ENCODE data around the gene CD48. TPM values are rescaled to one million over a fixed set of nuclear protein-coding genes. Genes with fewer than 3 reads are reported as not detected.

CD48 gene
- total and polyA plus RNA-seq, 3 experiments from 2014 or later = 224 to 250 (median 234) TPM

DNA sequence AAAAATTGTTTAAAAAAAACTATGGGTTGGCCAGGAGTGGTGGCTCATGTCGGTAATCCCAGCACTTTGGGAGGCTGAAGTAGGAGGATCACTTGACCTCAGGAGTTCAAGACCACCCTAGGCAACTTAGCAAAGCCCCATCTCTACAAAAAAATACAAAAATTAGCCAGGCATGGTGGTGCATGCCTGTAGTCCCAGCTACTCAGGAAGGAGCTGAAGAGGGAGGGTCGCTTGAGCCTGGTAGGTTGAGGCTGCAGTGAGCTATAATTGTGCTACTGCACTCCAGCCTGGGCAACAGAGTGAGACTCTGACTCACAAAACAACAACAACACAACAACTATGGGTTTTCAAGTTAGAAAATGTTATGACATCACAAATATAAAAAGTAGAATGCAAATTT is 43.8 kb upstream of the CD48 start:
- Histone ChIP-seq H3K9me3 (ENCODE audit: low read length) (no peaks in the 10 kb centered on the region), H3K27ac (ENCODE audit: low read depth, low read length) (peak overlapping the region; percentile 33), H3K4me1 (ENCODE audit: insufficient read depth, low read length) (peaks cover 58% of the 10 kb centered on the region), H3K4me3 (ENCODE audit: low read length) (no peak overlapping the region), H3K27me3 (ENCODE audit: insufficient read depth, low read length, poor library complexity, severe bottlenecking) (no peaks in the 10 kb centered on the region), H3K36me3 (ENCODE audit: insufficient read depth, low read length) (peaks cover 2% of the 10 kb centered on the region)
- peaks cover 24 to 42% (median 35%) of the 10 kb centered on the region in 3 donors for H3K36me3 Mint-ChIP-seq
- no peak for DNase-seq
- H3K9me3 Mint-ChIP-seq = no peaks in the 10 kb centered on the region
- H3K4me3 Mint-ChIP-seq = peak overlapping the region; percentile 29 to 86 (median 71)
- H3K4me1 Mint-ChIP-seq = peaks cover 76 to 91% (median 88%) of the 10 kb centered on the region in 3 donors
- peak overlapping the region; percentile 88 to 98 (median 95) for H3K27ac Mint-ChIP-seq
- H3K27me3 Mint-ChIP-seq = peaks cover 0 to 4% of the 10 kb centered on the region in 2 donors
- ChIA-PET CTCF (interaction anchor here (0.6 to 6.1 kb wide), 8 partner anchors 8 to 196 kb away, joined by 3 to 38 read pairs (median 7); partner anchors contain the start of gene SLAMF7), POLR2A (interaction anchor here (0.5 to 2.7 kb wide), 8 partner anchors 11 to 170 kb away, joined by 3 to 18 read pairs (median 4); no protein-coding TSS in a partner anchor)

GRCh38 chr1:160753594-160753993 is 42.0 kb upstream of the CD48 start:
- peak overlapping the region in 2 of 7 donors; percentile 0 to 27 for H3K4me3 Mint-ChIP-seq
- POLR2A ChIA-PET = no interaction called here

DNA sequence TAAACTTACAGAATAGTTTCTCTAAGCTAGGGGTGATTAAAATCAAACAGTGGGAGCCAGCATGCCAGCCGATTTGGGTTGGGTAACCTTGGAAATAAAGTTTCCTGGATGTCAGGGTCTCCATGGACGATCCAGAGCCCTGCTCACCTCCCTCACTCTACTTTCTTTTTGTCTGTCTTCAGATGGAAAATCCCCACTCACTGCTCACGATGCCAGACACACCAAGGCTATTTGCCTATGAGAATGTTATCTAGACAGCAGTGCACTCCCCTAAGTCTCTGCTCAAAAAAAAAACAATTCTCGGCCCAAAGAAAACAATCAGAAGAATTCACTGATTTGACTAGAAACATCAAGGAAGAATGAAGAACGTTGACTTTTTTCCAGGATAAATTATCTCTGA is 41.3 kb upstream of the CD48 start:
- Mint-ChIP-seq H3K36me3 (peaks cover 31 to 59% (median 56%) of the 10 kb centered on the region in 3 donors), H3K27me3 (peaks cover 0 to 4% of the 10 kb centered on the region in 2 donors), H3K27ac (peak overlapping the region; percentile 6 to 91 (median 70)), H3K4me1 (peaks cover 87 to 94% (median 87%) of the 10 kb centered on the region in 3 donors), H3K4me3 (peak overlapping the region in 5 of 7 donors; percentile 0 to 59 (median 5)), H3K9me3 (no peaks in the 10 kb centered on the region)
- no peak overlapping the region for H3K27ac ChIP-seq (ENCODE audit: low read depth, low read length)
- no peak overlapping the region for H3K4me3 ChIP-seq (ENCODE audit: low read length)
- H3K4me1 ChIP-seq (ENCODE audit: insufficient read depth, low read length) = peaks cover 80% of the 10 kb centered on the region
- H3K36me3 ChIP-seq (ENCODE audit: insufficient read depth, low read length) = peaks cover 5% of the 10 kb centered on the region
- no peak for DNase-seq
- H3K27me3 ChIP-seq (ENCODE audit: insufficient read depth, low read length, poor library complexity, severe bottlenecking) = no peaks in the 10 kb centered on the region
- no peaks in the 10 kb centered on the region for H3K9me3 ChIP-seq (ENCODE audit: low read length)
- POLR2A ChIA-PET = no interaction called here
- CTCF ChIA-PET = interaction anchor here (1.6 to 6.1 kb wide), 2 partner anchors 16 to 72 kb away, joined by 3 to 32 read pairs; no protein-coding TSS in a partner anchor

More at GRCh38 chr1:160753594-160753993, 42.0 kb upstream of the CD48 start:
- CTCF ChIA-PET = interaction anchor here (6.1 kb wide), 1 partner anchor 15 kb away, joined by 32 read pairs; no protein-coding TSS in a partner anchor
- Histone ChIP-seq H3K4me1 (ENCODE audit: insufficient read depth, low read length) (peaks cover 74% of the 10 kb centered on the region), H3K27me3 (ENCODE audit: insufficient read depth, low read length, poor library complexity, severe bottlenecking) (no peaks in the 10 kb centered on the region), H3K36me3 (ENCODE audit: insufficient read depth, low read length) (peaks cover 5% of the 10 kb centered on the region), H3K9me3 (ENCODE audit: low read length) (no peaks in the 10 kb centered on the region), H3K27ac (ENCODE audit: low read depth, low read length) (no peak overlapping the region), H3K4me3 (ENCODE audit: low read length) (no peak overlapping the region)
- Mint-ChIP-seq H3K36me3 (peaks cover 25 to 52% (median 50%) of the 10 kb centered on the region in 3 donors), H3K4me1 (peaks cover 82 to 93% (median 87%) of the 10 kb centered on the region in 3 donors), H3K27me3 (peaks cover 0 to 4% of the 10 kb centered on the region in 2 donors), H3K9me3 (no peaks in the 10 kb centered on the region), H3K27ac (peak overlapping the region; percentile 59 to 92 (median 76))
- DNase-seq = no peak

DNA sequence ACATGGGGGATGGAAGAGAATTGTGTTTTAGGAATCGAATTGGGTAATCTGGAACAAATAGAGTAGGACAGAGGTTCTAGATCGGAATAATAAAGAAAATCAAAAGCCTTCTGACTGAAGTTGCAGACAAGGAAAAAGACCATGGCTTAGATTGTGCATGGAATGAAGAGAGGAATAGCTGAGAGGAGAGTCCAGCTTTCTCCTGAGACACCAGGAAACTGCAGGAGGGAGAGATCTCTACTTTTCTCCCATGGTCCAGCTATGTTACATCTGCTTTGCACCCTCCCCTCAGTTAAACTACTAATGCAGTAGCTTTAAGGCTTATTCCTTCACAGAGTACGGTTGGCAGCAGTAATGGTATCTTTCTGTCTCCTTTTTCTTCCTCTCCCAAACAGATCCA is 40.8 kb upstream of the CD48 start:
- H3K9me3 Mint-ChIP-seq = no peaks in the 10 kb centered on the region
- DNase-seq = no peak
- H3K36me3 Mint-ChIP-seq = peaks cover 31 to 63% (median 56%) of the 10 kb centered on the region in 3 donors
- Histone ChIP-seq H3K36me3 (ENCODE audit: insufficient read depth, low read length) (peaks cover 5% of the 10 kb centered on the region), H3K27ac (ENCODE audit: low read depth, low read length) (no peak overlapping the region), H3K4me1 (ENCODE audit: insufficient read depth, low read length) (peaks cover 79% of the 10 kb centered on the region), H3K4me3 (ENCODE audit: low read length) (no peak overlapping the region), H3K9me3 (ENCODE audit: low read length) (no peaks in the 10 kb centered on the region), H3K27me3 (ENCODE audit: insufficient read depth, low read length, poor library complexity, severe bottlenecking) (no peaks in the 10 kb centered on the region)
- POLR2A ChIA-PET = no interaction called here
- CTCF ChIA-PET = interaction anchor here (1.6 to 6.1 kb wide), 2 partner anchors 16 to 71 kb away, joined by 3 to 32 read pairs; no protein-coding TSS in a partner anchor
- peak overlapping the region; percentile 47 to 95 (median 88) for H3K27ac Mint-ChIP-seq
- peaks cover 87 to 94% (median 87%) of the 10 kb centered on the region in 3 donors for H3K4me1 Mint-ChIP-seq
- peaks cover 0 to 4% of the 10 kb centered on the region in 2 donors for H3K27me3 Mint-ChIP-seq
- H3K4me3 Mint-ChIP-seq = peak overlapping the region in 3 of 7 donors; percentile 5 to 49 (median 29)

- Mint-ChIP-seq H3K27ac (peak overlapping the region; percentile 90 to 98 (median 96)), H3K9me3 (no peaks in the 10 kb centered on the region), H3K27me3 (peaks cover 0 to 2% of the 10 kb centered on the region in 2 donors)
Observed at GRCh38 chr1:160750608-160751007, 39.0 kb upstream of the CD48 start.

GRCh38 chr1:160748878-160749269 is 37.3 kb upstream of the CD48 start:
- no peaks in the 10 kb centered on the region for H3K27me3 ChIP-seq (ENCODE audit: insufficient read depth, low read length, poor library complexity, severe bottlenecking)
- peak overlapping the region in 3 of 7 donors; percentile 20 to 60 (median 35) for H3K4me3 Mint-ChIP-seq
- H3K27me3 Mint-ChIP-seq = no peaks in the 10 kb centered on the region
- H3K9me3 Mint-ChIP-seq = no peaks in the 10 kb centered on the region
- H3K4me1 Mint-ChIP-seq = peaks cover 93 to 100% (median 95%) of the 10 kb centered on the region in 3 donors
- H3K9me3 ChIP-seq (ENCODE audit: low read length) = no peaks in the 10 kb centered on the region
- CTCF ChIA-PET = interaction anchor here (0.9 to 4.0 kb wide), 9 partner anchors 7 to 122 kb away, joined by 3 to 22 read pairs (median 4); no protein-coding TSS in a partner anchor
- H3K36me3 ChIP-seq (ENCODE audit: insufficient read depth, low read length) = peaks cover 5% of the 10 kb centered on the region
- DNase-seq = no peak
- H3K36me3 Mint-ChIP-seq = peaks cover 30 to 60% (median 48%) of the 10 kb centered on the region in 3 donors
- peak overlapping the region; percentile 51 to 91 (median 88) for H3K27ac Mint-ChIP-seq
- peaks cover 80% of the 10 kb centered on the region for H3K4me1 ChIP-seq (ENCODE audit: insufficient read depth, low read length)
- no peak overlapping the region for H3K4me3 ChIP-seq (ENCODE audit: low read length)
- POLR2A ChIA-PET = interaction anchor here (1.0 to 1.8 kb wide), 3 partner anchors 10 to 68 kb away, joined by 3 to 5 read pairs (median 4); partner anchors contain the start of gene SLAMF7
- no peak overlapping the region for H3K27ac ChIP-seq (ENCODE audit: low read depth, low read length)

More at GRCh38 chr1:160750608-160751007, 39.0 kb upstream of the CD48 start:
- no peak overlapping the region for H3K4me3 ChIP-seq (ENCODE audit: low read length)
- no peak overlapping the region for H3K27ac ChIP-seq (ENCODE audit: low read depth, low read length)
- no peaks in the 10 kb centered on the region for H3K9me3 ChIP-seq (ENCODE audit: low read length)
- CTCF ChIA-PET = interaction anchor here (4.0 kb wide), 1 partner anchor 17 kb away, joined by 22 read pairs; no protein-coding TSS in a partner anchor
- DNase-seq = no peak
- peaks cover 5% of the 10 kb centered on the region for H3K36me3 ChIP-seq (ENCODE audit: insufficient read depth, low read length)
- H3K4me1 ChIP-seq (ENCODE audit: insufficient read depth, low read length) = peaks cover 77% of the 10 kb centered on the region
- POLR2A ChIA-PET = interaction anchor here (1.6 kb wide), 1 partner anchor 12 kb away, joined by 5 read pairs; the partner anchor contains the start of gene SLAMF7
- H3K27me3 ChIP-seq (ENCODE audit: insufficient read depth, low read length, poor library complexity, severe bottlenecking) = no peaks in the 10 kb centered on the region
- Mint-ChIP-seq H3K4me1 (peaks cover 86 to 94% (median 87%) of the 10 kb centered on the region in 3 donors), H3K4me3 (peak overlapping the region; percentile 24 to 87 (median 65)), H3K36me3 (peaks cover 30 to 63% (median 49%) of the 10 kb centered on the region in 3 donors)

- Mint-ChIP-seq H3K9me3 (no peaks in the 10 kb centered on the region), H3K4me1 (peaks cover 93 to 100% (median 95%) of the 10 kb centered on the region in 3 donors), H3K27ac (peak overlapping the region; percentile 28 to 91 (median 88)), H3K36me3 (peaks cover 26 to 56% (median 43%) of the 10 kb centered on the region in 3 donors), H3K4me3 (peak overlapping the region in 5 of 7 donors; percentile 20 to 78 (median 35)), H3K27me3 (no peaks in the 10 kb centered on the region)
- no peaks in the 10 kb centered on the region for H3K27me3 ChIP-seq (ENCODE audit: insufficient read depth, low read length, poor library complexity, severe bottlenecking)
- POLR2A ChIA-PET = interaction anchor here (1.0 to 1.8 kb wide), 2 partner anchors 11 to 67 kb away, joined by 3 to 4 read pairs; no protein-coding TSS in a partner anchor
- no peak overlapping the region for H3K4me3 ChIP-seq (ENCODE audit: low read length)
- no peak for DNase-seq
- peaks cover 85% of the 10 kb centered on the region for H3K4me1 ChIP-seq (ENCODE audit: insufficient read depth, low read length)
- CTCF ChIA-PET = interaction anchor here (0.9 to 4.0 kb wide), 8 partner anchors 8 to 83 kb away, joined by 3 to 22 read pairs (median 4); no protein-coding TSS in a partner anchor
- H3K9me3 ChIP-seq (ENCODE audit: low read length) = no peaks in the 10 kb centered on the region
- no peak overlapping the region for H3K27ac ChIP-seq (ENCODE audit: low read depth, low read length)
- H3K36me3 ChIP-seq (ENCODE audit: insufficient read depth, low read length) = peaks cover 5% of the 10 kb centered on the region
Observed at GRCh38 chr1:160748181-160748877, 36.7 kb upstream of the CD48 start.
